Neural progenitor cell (in vitro differentiated cells): ENCODE results near the gene CCNH. TPM values are rescaled to one million over a fixed set of nuclear protein-coding genes. Genes with fewer than 3 reads are reported as not detected.

Experiments
- DNase-seq: peaks from one replicate; pipeline ENCODE4 v3.0.0-alpha.2; 2016; ENCODE audit warnings: low spot score
- H2AFZ ChIP-seq: fragments of 200-600 bp; sonication (generic); replicated peaks from 2 replicates; pipeline ENCODE4 v1.6.1; 2016; ENCODE audit warnings: antibody characterized with exemption
- H3F3A ChIP-seq: fragments of 200-600 bp; sonication (generic); 2 replicates; pipeline ENCODE4 v1.6.1; 2016; ENCODE audit warnings: antibody characterized with exemption, low read depth
- H3K27ac ChIP-seq: fragments of 200-600 bp; sonication (generic); 2 replicates; pipeline ENCODE4 v1.5.1; 2016; ENCODE audit warnings: mild to moderate bottlenecking
- H3K27me3 ChIP-seq: fragments of 200-600 bp; sonication (generic); 2 replicates; pipeline ENCODE4 v1.6.1; 2016; ENCODE audit warnings: mild to moderate bottlenecking, moderate library complexity
- H3K36me3 ChIP-seq: fragments of 200-600 bp; sonication (generic); 2 replicates; pipeline ENCODE4 v1.5.1; 2016
- H3K4me1 ChIP-seq: fragments of 200-600 bp; sonication (generic); 2 replicates; pipeline ENCODE4 v1.6.1; 2016; ENCODE audit warnings: mixed run types
- H3K4me2 ChIP-seq: fragments of 200-600 bp; sonication (generic); 2 replicates; pipeline ENCODE4 v1.6.1; 2016
- H3K4me3 ChIP-seq: fragments of 200-600 bp; sonication (generic); 2 replicates; pipeline ENCODE4 v1.5.1; 2016
- H3K79me2 ChIP-seq: fragments of 200-600 bp; sonication (generic); 2 replicates; pipeline ENCODE4 v1.6.1; 2016; ENCODE audit warnings: low read depth
- H3K9ac ChIP-seq: fragments of 200-600 bp; sonication (generic); 2 replicates; pipeline ENCODE4 v1.6.1; 2016
- H3K9me3 ChIP-seq: fragments of 200-600 bp; sonication (generic); 2 replicates; pipeline ENCODE4 v1.5.1; 2016; ENCODE audit warnings: low read depth
- H4K20me1 ChIP-seq: fragments of 200-600 bp; sonication (generic); 2 replicates; pipeline ENCODE4 v1.6.1; 2016; ENCODE audit warnings: low read depth
- H3K27ac Mint-ChIP-seq: 3 replicates; pipeline ENCODE4 v1.8.0; 2021; ENCODE audit warnings: mixed read lengths
- H3K27me3 Mint-ChIP-seq: 2 replicates; pipeline ENCODE4 v1.8.0; 2022; ENCODE audit warnings: low read depth, mild to moderate bottlenecking, inconsistent platforms, moderate library complexity, mixed read lengths; ENCODE audit not compliant: insufficient read depth
- H3K36me3 Mint-ChIP-seq: 3 replicates; pipeline ENCODE4 v1.8.0; 2021; ENCODE audit warnings: mixed read lengths
- H3K4me1 Mint-ChIP-seq: 3 replicates; pipeline ENCODE4 v1.8.0; 2021; ENCODE audit warnings: mixed read lengths
- H3K4me3 Mint-ChIP-seq: 3 replicates; pipeline ENCODE4 v1.8.0; 2021; ENCODE audit warnings: mild to moderate bottlenecking, moderate library complexity, mixed read lengths
- H3K9me3 Mint-ChIP-seq: 3 replicates; pipeline ENCODE4 v1.8.0; 2020; ENCODE audit warnings: mixed read lengths
- CTCF ChIP-seq: fragments of 200-600 bp; sonication (generic); IDR thresholded peaks from 2 replicates; pipeline ENCODE4 v1.5.1; 2017; ENCODE audit warnings: antibody characterized with exemption, mild to moderate bottlenecking
- EZH2 ChIP-seq: fragments of 200-600 bp; sonication (generic); IDR thresholded peaks from 2 replicates; pipeline ENCODE4 v1.6.1; 2017; ENCODE audit warnings: antibody characterized with exemption, mild to moderate bottlenecking, moderate library complexity
- EZH2phosphoT487 ChIP-seq: fragments of 200-600 bp; sonication (generic); IDR thresholded peaks from 2 replicates; pipeline ENCODE4 v1.6.1; 2017; ENCODE audit warnings: antibody characterized with exemption
- total RNA-seq: library from RNA; depleted of rRNA; stranded (reverse); fragments of >200 nt; gene quantifications from 2 replicates; pipeline ENCODE4 v1.2.3, GENCODE V29; 2015; ENCODE audit warnings: low replicate concordance

CCNH gene
- total RNA-seq, 1 donor from 2014 or later, result 86.1 TPM

GRCh38 chr5:87361536-87362213 is 51.1 kb downstream of the CCNH start:
- no peaks in the 10 kb centered on the region for H3K27me3 Mint-ChIP-seq
- DNase-seq, result no peak
- H3K36me3 ChIP-seq, result peaks cover 8% of the 10 kb centered on the region
- H3F3A ChIP-seq, result no peaks in the 10 kb centered on the region
- no peaks in the 10 kb centered on the region for H3K27me3 ChIP-seq
- H3K9me3 ChIP-seq, result no peaks in the 10 kb centered on the region
- no peaks in the 10 kb centered on the region for H3K9me3 Mint-ChIP-seq
- no peak overlapping the region for H3K4me3 ChIP-seq
- no peaks in the 10 kb centered on the region for H3K4me1 ChIP-seq
- H4K20me1 ChIP-seq, result no peaks in the 10 kb centered on the region
- no peak overlapping the region for H3K4me2 ChIP-seq
- H3K9ac ChIP-seq, result no peak overlapping the region
- no peak overlapping the region for H3K27ac Mint-ChIP-seq
- TF ChIP-seq CTCF (no peak), EZH2phosphoT487 (no peak), EZH2 (no peak)
- H2AFZ ChIP-seq, result no peak overlapping the region
- no peak overlapping the region for H3K4me3 Mint-ChIP-seq
- H3K79me2 ChIP-seq, result no peaks in the 10 kb centered on the region
- no peak overlapping the region for H3K27ac ChIP-seq
- no peaks in the 10 kb centered on the region for H3K4me1 Mint-ChIP-seq
- peaks cover 20% of the 10 kb centered on the region for H3K36me3 Mint-ChIP-seq

- no peak overlapping the region for H3K27ac ChIP-seq
- no peak overlapping the region for H2AFZ ChIP-seq
- Mint-ChIP-seq H3K9me3 (no peaks in the 10 kb centered on the region), H3K4me1 (no peaks in the 10 kb centered on the region), H3K27me3 (no peaks in the 10 kb centered on the region), H3K36me3 (peaks cover 19% of the 10 kb centered on the region), H3K27ac (no peak overlapping the region), H3K4me3 (no peak overlapping the region)
- no peaks in the 10 kb centered on the region for H3K9me3 ChIP-seq
- no peaks in the 10 kb centered on the region for H3K79me2 ChIP-seq
- no peak for TF ChIP-seq EZH2
- no peak for TF ChIP-seq CTCF
- no peak for TF ChIP-seq EZH2phosphoT487
- H3K9ac ChIP-seq, result no peak overlapping the region
- H3F3A ChIP-seq, result no peaks in the 10 kb centered on the region
- no peak overlapping the region for H3K4me3 ChIP-seq
- no peak overlapping the region for H3K4me2 ChIP-seq
- no peaks in the 10 kb centered on the region for H4K20me1 ChIP-seq
- H3K36me3 ChIP-seq, result peaks cover 5% of the 10 kb centered on the region
- H3K4me1 ChIP-seq, result no peaks in the 10 kb centered on the region
- DNase-seq, result no peak
- no peaks in the 10 kb centered on the region for H3K27me3 ChIP-seq
Measured at GRCh38 chr5:87361031-87361445, 51.7 kb downstream of the CCNH start.

GRCh38 chr5:87360132-87360531 is 52.6 kb downstream of the CCNH start:
- Histone ChIP-seq H3K27me3 (no peaks in the 10 kb centered on the region), H3K36me3 (no peaks in the 10 kb centered on the region), H3K4me3 (no peak overlapping the region), H2AFZ (no peak overlapping the region), H3K27ac (no peak overlapping the region), H3F3A (no peaks in the 10 kb centered on the region), H3K9me3 (no peaks in the 10 kb centered on the region), H3K4me1 (no peaks in the 10 kb centered on the region), H3K9ac (no peak overlapping the region), H3K4me2 (no peak overlapping the region), H4K20me1 (no peaks in the 10 kb centered on the region), H3K79me2 (no peaks in the 10 kb centered on the region)
- TF ChIP-seq EZH2, result no peak
- no peak for TF ChIP-seq EZH2phosphoT487
- TF ChIP-seq CTCF, result no peak
- Mint-ChIP-seq H3K4me3 (no peak overlapping the region), H3K27ac (no peak overlapping the region), H3K9me3 (no peaks in the 10 kb centered on the region), H3K36me3 (peaks cover 24% of the 10 kb centered on the region), H3K27me3 (no peaks in the 10 kb centered on the region), H3K4me1 (no peaks in the 10 kb centered on the region)
- DNase-seq, result no peak
